PFSK-1 (cell line): Measurements from ENCODE around the gene DZIP3.

Source experiments
- SIN3A ChIP-seq: IDR thresholded peaks from 2 replicates; pipeline ENCODE4 v1.6.1; 2012; ENCODE audit warnings: mild to moderate bottlenecking, low read length, moderate library complexity, borderline replicate concordance; ENCODE audit not compliant: insufficient read depth
- TAF1 ChIP-seq: IDR thresholded peaks from 2 replicates; pipeline ENCODE4 v1.6.1; 2012; ENCODE audit warnings: low read length, control low read depth, borderline replicate concordance; ENCODE audit not compliant: insufficient read depth

GRCh38 chr3:108645364-108645763 is 55.8 kb downstream of the DZIP3 start:
- no peak for TF ChIP-seq SIN3A
- no peak for TF ChIP-seq TAF1
